Esophagus squamous epithelium (tissue), 5 donors: ENCODE data around the gene FADS3. TPM values are rescaled to one million over a fixed set of nuclear protein-coding genes. Genes with fewer than 3 reads are reported as not detected.
"Not testable (repeated sequence)": the region's sequence is repeated elsewhere in the genome, so short reads cannot be mapped to it uniquely, and the experiment has no call there.

Source experiments
- DNase-seq: peaks from one replicate; lab custom pipeline; 2025; lab: John Stamatoyannopoulos, UW
- H3K27ac ChIP-seq, 4 donors: fragments of 200-600 bp; sonication (generic); one replicate each; pipeline ENCODE4 v1.5.1; 2016 to 2019; ENCODE audit warnings: mild to moderate bottlenecking in 1 of 4
- H3K27me3 ChIP-seq, 4 donors: fragments of 200-600 bp; sonication (generic); 1 replicate in 3 of 4; 2 replicates in 1 of 4; pipeline versions ENCODE4 v1.5.1 to v1.6.0; 2017 to 2021; ENCODE audit warnings: antibody characterized with exemption in 1 of 4
- H3K36me3 ChIP-seq, 3 donors: fragments of 200-600 bp; sonication (generic); one replicate each; pipeline ENCODE4 v1.5.1; 2016 to 2019
- H3K4me1 ChIP-seq, 3 donors: fragments of 200-600 bp; sonication (generic); one replicate each; pipeline ENCODE4 v1.5.1; 2017 to 2019
- H3K4me3 ChIP-seq, 4 donors: fragments of 200-600 bp; sonication (generic); 1 replicate in 3 of 4; 2 replicates in 1 of 4; pipeline ENCODE4 v1.5.1; 2016 to 2019; ENCODE audit warnings: mild to moderate bottlenecking in 2 of 4, moderate library complexity in 1 of 4
- H3K9me3 ChIP-seq, 3 donors: fragments of 200-600 bp; sonication (generic); one replicate each; pipeline ENCODE4 v1.5.1; 2016 to 2019
- CTCF ChIP-seq, 6 experiments: fragments of 450-650 bp in 4 of 6; fragments of 200-600 bp in 2 of 6; sonication (generic) in 2 of 6; IDR thresholded peaks; one replicate each; pipeline ENCODE4 v1.5.1; 2016 to 2019; ENCODE audit warnings: antibody characterized with exemption in 6 of 6, mild to moderate bottlenecking in 4 of 6, moderate library complexity in 4 of 6
- POLR2A ChIP-seq, 4 donors: fragments of 450-650 bp; IDR thresholded peaks; one replicate each; pipeline ENCODE4 v1.6.1; 2017; ENCODE audit warnings: antibody characterized with exemption in 4 of 4, mild to moderate bottlenecking in 4 of 4, moderate library complexity in 3 of 4
- WGBS, 2 donors: methylation state at CpG; one replicate each; pipeline ENCODE4 v1.1.5; 2018; 5-methylcytosine and 5-hydroxymethylcytosine counted together
- intact Hi-C: fragments of 100-400 bp; cut with DNase I; formaldehyde crosslinking; loops from one replicate; pipeline ENCODE4 v1.15.0; 2022
- total RNA-seq, 4 donors: library from RNA; depleted of rRNA; stranded (reverse); fragments of >200 nt; gene quantifications; one replicate each; pipeline ENCODE4 v1.1.0, GENCODE V29; 2016
- donor health status: DM: yes; HTN: yes; CAD: no.

Gene FADS3
- total RNA-seq, 4 donors from 2014 or later = 6.1 to 16.0 (median 7.1) TPM

- whole genome bisulfite sequencing, 2 donors = 74 to 93% methylated on average over 7 to 8 of the region's 13 CpGs
Observed at GRCh38 chr11:61885784-61886580, 5.4 kb downstream of the FADS3 start.

GRCh38 chr11:61885166-61885778 lies 6.1 kb downstream of the FADS3 start:
- no peaks in the 10 kb centered on the region for H3K36me3 ChIP-seq
- intact Hi-C loops = loop anchor here (5.0 kb wide), 1 partner anchor 83 kb away; no protein-coding TSS in a partner anchor
- no peak for DNase-seq
- H3K27me3 ChIP-seq = no peaks in the 10 kb centered on the region
- no peak overlapping the region for H3K4me3 ChIP-seq
- H3K9me3 ChIP-seq = no peaks in the 10 kb centered on the region
- TF ChIP-seq CTCF (IDR thresholded peaks at IDR 0.05) (no peak), POLR2A (IDR thresholded peaks at IDR 0.05) (no peak)
- H3K4me1 ChIP-seq = peaks cover 5 to 30% (median 11%) of the 10 kb centered on the region in 3 donors
- no peak overlapping the region for H3K27ac ChIP-seq
- 87 to 93% methylated on average over 3 of the region's 7 CpGs for WGBS, 2 donors

More at GRCh38 chr11:61885784-61886580, 5.4 kb downstream of the FADS3 start:
- H3K27ac ChIP-seq = no peak overlapping the region
- no peak for DNase-seq
- intact Hi-C loops = loop anchor here (5.0 kb wide), 1 partner anchor 84 kb away; no protein-coding TSS in a partner anchor
- H3K27me3 ChIP-seq = no peaks in the 10 kb centered on the region
- H3K36me3 ChIP-seq = no peaks in the 10 kb centered on the region
- H3K4me3 ChIP-seq = no peak overlapping the region
- TF ChIP-seq CTCF (IDR thresholded peaks at IDR 0.05) (no peak), POLR2A (IDR thresholded peaks at IDR 0.05) (no peak)
- no peaks in the 10 kb centered on the region for H3K9me3 ChIP-seq
- peaks cover 11 to 37% (median 18%) of the 10 kb centered on the region in 3 donors for H3K4me1 ChIP-seq

- H3K9me3 ChIP-seq = no peaks in the 10 kb centered on the region
- no peak overlapping the region for H3K4me3 ChIP-seq
- DNase-seq = no peak
- no peak overlapping the region for H3K27ac ChIP-seq
- 80% methylated on average over 3 of the region's 5 CpGs; no CpG with 5 or more reads in 1 of the 2 donors for WGBS, 2 donors
- peaks cover 0 to 1% (median 0%) of the 10 kb centered on the region in 3 donors for H3K36me3 ChIP-seq
- no peaks in the 10 kb centered on the region for H3K27me3 ChIP-seq
- TF ChIP-seq CTCF (IDR thresholded peaks at IDR 0.05) = no peak
- TF ChIP-seq POLR2A (IDR thresholded peaks at IDR 0.05) = no peak
- intact Hi-C loops = no loop called here
- H3K4me1 ChIP-seq = peaks cover 0 to 19% (median 7%) of the 10 kb centered on the region in 3 donors
Observed at GRCh38 chr11:61883947-61884346, 7.4 kb downstream of the FADS3 start.

GRCh38 chr11:61883327-61883726 lies 8.0 kb downstream of the FADS3 start:
- H3K36me3 ChIP-seq = peaks cover 0 to 7% (median 0%) of the 10 kb centered on the region in 3 donors
- no peak overlapping the region for H3K4me3 ChIP-seq
- no peaks in the 10 kb centered on the region for H3K27me3 ChIP-seq
- no peak overlapping the region for H3K27ac ChIP-seq
- DNase-seq = no peak
- H3K4me1 ChIP-seq = peaks cover 0 to 13% (median 3%) of the 10 kb centered on the region in 3 donors
- no peak for TF ChIP-seq CTCF (IDR thresholded peaks at IDR 0.05)
- WGBS, 2 donors = 81 to 91% methylated on average over 9 to 10 of the region's 10 CpGs
- intact Hi-C loops = no loop called here
- H3K9me3 ChIP-seq = no peaks in the 10 kb centered on the region

- intact Hi-C loops = no loop called here
- 83 to 86% methylated on average over 5 to 6 of the region's 6 CpGs for WGBS, 2 donors
- H3K27ac ChIP-seq = no peak overlapping the region
Observed at GRCh38 chr11:61882879-61883278, 8.5 kb downstream of the FADS3 start.

GRCh38 chr11:61882267-61882666 lies 9.1 kb downstream of the FADS3 start:
- H3K9me3 ChIP-seq, DNase-seq, H3K27me3 ChIP-seq, H3K27ac ChIP-seq, H3K4me1 ChIP-seq, H3K4me3 ChIP-seq, intact Hi-C loops: not testable (repeated sequence)
- peaks cover 0 to 18% (median 0%) of the 10 kb centered on the region in 3 donors for H3K36me3 ChIP-seq
- WGBS, 2 donors = 70 to 85% methylated on average over 3 of the region's 3 CpGs

More at GRCh38 chr11:61882879-61883278, 8.5 kb downstream of the FADS3 start:
- no peak for DNase-seq
- no peak overlapping the region for H3K4me3 ChIP-seq
- peaks cover 0 to 12% (median 0%) of the 10 kb centered on the region in 3 donors for H3K36me3 ChIP-seq
- H3K27me3 ChIP-seq = no peaks in the 10 kb centered on the region
- H3K9me3 ChIP-seq = no peaks in the 10 kb centered on the region
- peaks cover 0 to 8% (median 0%) of the 10 kb centered on the region in 3 donors for H3K4me1 ChIP-seq
- TF ChIP-seq CTCF (IDR thresholded peaks at IDR 0.05) (no peak), POLR2A (IDR thresholded peaks at IDR 0.05) (no peak)
